Measurements from ENCODE around the gene SKAP1.

SKAP1 gene

DNA sequence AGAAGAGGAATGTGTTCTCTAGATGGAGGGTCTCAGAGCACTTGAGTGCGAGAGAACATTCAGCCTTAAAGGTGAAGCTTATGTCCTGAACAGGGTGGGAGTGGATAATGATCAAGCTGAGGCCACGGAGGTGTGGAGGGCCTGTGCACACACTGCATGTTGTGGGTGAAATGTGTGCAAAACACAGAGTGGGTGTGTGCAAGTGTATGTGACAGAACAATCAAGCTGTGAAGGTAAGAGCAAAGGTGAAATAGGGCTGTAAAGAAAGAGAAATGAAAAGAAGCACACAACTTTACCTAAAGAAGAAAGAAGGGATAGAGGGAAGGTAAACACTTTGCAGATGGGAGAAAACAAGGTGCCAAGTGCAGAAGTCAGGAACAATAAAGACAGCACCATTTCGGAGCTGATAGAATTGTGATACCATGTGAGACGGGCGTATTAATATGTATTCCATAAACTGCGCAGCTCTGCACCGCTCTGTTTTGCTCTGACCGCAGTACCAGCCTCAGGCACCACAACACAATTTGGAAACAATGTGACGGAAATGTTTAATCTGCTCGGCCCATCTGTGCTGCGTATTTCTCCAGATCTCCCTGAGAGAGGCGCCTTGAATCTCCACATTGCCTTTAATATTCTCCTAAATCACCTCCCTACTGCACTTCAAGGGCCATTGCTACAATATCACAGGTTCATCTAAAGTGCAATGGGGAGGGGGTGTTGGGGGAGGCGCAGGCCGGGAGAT is 281.8 kb downstream of the SKAP1 start:
- peak in 1 of 2 experiments; percentile 22 for DNase-seq (ENCODE audit: low read depth in 1 of 2, low spot score in 1 of 2)
- Histone ChIP-seq H3K27me3 (ENCODE audit: insufficient read depth, poor library complexity, severe bottlenecking) (peaks cover 34% of the 10 kb centered on the region), H3K4me3 (replicated peaks; ENCODE audit: insufficient read depth, low read length) (no peak overlapping the region), H3K27ac (replicated peaks) (no peak overlapping the region)
- TF ChIP-seq POLR2AphosphoS5 (IDR thresholded peaks at IDR 0.05; ENCODE audit: low read depth): peak; percentile 38; the same call in 1 of the 2 replicates
- TF ChIP-seq, protein P1, sequence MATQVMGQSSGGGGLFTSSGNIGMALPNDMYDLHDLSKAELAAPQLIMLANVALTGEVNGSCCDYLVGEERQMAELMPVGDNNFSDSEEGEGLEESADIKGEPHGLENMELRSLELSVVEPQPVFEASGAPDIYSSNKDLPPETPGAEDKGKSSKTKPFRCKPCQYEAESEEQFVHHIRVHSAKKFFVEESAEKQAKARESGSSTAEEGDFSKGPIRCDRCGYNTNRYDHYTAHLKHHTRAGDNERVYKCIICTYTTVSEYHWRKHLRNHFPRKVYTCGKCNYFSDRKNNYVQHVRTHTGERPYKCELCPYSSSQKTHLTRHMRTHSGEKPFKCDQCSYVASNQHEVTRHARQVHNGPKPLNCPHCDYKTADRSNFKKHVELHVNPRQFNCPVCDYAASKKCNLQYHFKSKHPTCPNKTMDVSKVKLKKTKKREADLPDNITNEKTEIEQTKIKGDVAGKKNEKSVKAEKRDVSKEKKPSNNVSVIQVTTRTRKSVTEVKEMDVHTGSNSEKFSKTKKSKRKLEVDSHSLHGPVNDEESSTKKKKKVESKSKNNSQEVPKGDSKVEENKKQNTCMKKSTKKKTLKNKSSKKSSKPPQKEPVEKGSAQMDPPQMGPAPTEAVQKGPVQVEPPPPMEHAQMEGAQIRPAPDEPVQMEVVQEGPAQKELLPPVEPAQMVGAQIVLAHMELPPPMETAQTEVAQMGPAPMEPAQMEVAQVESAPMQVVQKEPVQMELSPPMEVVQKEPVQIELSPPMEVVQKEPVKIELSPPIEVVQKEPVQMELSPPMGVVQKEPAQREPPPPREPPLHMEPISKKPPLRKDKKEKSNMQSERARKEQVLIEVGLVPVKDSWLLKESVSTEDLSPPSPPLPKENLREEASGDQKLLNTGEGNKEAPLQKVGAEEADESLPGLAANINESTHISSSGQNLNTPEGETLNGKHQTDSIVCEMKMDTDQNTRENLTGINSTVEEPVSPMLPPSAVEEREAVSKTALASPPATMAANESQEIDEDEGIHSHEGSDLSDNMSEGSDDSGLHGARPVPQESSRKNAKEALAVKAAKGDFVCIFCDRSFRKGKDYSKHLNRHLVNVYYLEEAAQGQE (IDR thresholded peaks at IDR 0.05; ENCODE audit: insufficient replicate concordance, low read depth): no peak
- TF ChIP-seq GABPA (IDR thresholded peaks at IDR 0.05; ENCODE audit: low read depth): no peak
- no peak for TF ChIP-seq SPI1 (IDR thresholded peaks at IDR 0.05; ENCODE audit: borderline replicate concordance, low read depth)
- TF ChIP-seq, protein P2, sequence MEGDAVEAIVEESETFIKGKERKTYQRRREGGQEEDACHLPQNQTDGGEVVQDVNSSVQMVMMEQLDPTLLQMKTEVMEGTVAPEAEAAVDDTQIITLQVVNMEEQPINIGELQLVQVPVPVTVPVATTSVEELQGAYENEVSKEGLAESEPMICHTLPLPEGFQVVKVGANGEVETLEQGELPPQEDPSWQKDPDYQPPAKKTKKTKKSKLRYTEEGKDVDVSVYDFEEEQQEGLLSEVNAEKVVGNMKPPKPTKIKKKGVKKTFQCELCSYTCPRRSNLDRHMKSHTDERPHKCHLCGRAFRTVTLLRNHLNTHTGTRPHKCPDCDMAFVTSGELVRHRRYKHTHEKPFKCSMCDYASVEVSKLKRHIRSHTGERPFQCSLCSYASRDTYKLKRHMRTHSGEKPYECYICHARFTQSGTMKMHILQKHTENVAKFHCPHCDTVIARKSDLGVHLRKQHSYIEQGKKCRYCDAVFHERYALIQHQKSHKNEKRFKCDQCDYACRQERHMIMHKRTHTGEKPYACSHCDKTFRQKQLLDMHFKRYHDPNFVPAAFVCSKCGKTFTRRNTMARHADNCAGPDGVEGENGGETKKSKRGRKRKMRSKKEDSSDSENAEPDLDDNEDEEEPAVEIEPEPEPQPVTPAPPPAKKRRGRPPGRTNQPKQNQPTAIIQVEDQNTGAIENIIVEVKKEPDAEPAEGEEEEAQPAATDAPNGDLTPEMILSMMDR (IDR thresholded peaks at IDR 0.05; ENCODE audit: insufficient read depth, low read length): no peak

DNA sequence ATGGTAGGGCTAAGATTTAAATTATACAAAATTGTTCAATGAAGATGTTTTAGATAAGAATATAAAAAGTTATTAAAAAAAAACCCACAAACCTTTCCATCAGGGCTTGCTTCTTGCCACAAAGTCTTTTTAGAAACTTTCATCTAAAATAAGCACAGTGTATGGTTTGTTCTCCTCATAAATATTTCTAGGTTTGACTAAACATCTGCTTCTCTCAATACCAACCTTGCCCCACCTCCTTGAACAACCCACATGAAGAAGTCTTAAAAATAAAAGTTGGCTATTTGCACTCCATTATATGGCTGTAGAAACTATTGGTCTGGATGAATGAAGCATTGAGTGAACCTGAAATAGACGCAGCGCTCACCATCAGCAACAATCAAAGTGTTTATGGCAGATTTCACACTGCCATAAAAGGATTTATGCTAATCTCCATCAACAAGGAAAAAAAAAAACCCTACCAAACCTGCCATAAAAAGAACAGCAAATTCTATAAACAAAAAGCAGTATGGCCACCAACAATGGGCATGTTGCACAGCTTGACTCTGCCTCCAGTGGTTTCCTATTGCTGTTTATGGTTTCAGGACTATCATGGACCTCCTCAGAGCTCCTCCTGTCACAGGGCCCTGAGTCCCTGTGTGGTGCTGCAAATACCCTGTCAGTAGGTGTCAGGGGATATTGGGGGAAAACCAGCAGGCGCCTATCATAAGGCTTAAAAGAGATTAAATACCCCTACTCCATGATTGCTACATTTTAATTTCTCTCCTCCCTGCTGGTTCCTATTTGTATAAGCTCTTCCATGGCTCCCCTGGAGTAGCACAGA is 284.8 kb downstream of the SKAP1 start:
- Histone ChIP-seq H3K27me3 (ENCODE audit: insufficient read depth, poor library complexity, severe bottlenecking) (peaks cover 20% of the 10 kb centered on the region), H3K27ac (replicated peaks) (no peak overlapping the region), H3K4me3 (replicated peaks; ENCODE audit: insufficient read depth, low read length) (no peak overlapping the region)
- TF ChIP-seq GABPA (IDR thresholded peaks at IDR 0.05; ENCODE audit: low read depth): no peak
- TF ChIP-seq SPI1 (IDR thresholded peaks at IDR 0.05; ENCODE audit: borderline replicate concordance, low read depth): no peak
- TF ChIP-seq, protein P2 (IDR thresholded peaks at IDR 0.05; ENCODE audit: insufficient read depth, low read length): no peak
- TF ChIP-seq POLR2AphosphoS5 (IDR thresholded peaks at IDR 0.05; ENCODE audit: low read depth): no peak
- TF ChIP-seq, protein P1 (IDR thresholded peaks at IDR 0.05; ENCODE audit: insufficient replicate concordance, low read depth): no peak
- no peak for DNase-seq (ENCODE audit: low read depth in 1 of 2, low spot score in 1 of 2)

DNA sequence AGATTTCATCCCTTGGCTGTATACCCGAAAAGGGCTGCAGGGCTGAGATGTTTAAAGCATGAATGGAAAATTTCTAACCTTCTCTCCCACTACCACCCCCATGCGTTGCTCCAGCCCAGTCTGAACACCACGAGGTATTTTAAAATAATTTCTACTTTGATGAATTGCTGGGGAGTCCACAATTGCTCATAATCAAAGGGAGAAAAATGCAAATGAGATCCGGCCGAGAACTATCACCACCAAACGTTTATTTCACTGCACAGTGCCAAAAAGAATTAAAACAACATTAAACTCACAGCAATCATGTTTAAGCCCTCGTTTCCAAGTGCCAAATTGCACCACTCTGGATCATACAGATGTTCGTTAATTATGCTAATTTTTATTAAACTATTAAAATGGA is 285.8 kb downstream of the SKAP1 start:
- TF ChIP-seq, protein P1 (IDR thresholded peaks at IDR 0.05; ENCODE audit: insufficient replicate concordance, low read depth): no peak
- TF ChIP-seq POLR2AphosphoS5 (IDR thresholded peaks at IDR 0.05; ENCODE audit: low read depth) (no peak), GABPA (IDR thresholded peaks at IDR 0.05; ENCODE audit: low read depth) (no peak), SPI1 (IDR thresholded peaks at IDR 0.05; ENCODE audit: borderline replicate concordance, low read depth) (no peak)
- TF ChIP-seq, protein P2 (IDR thresholded peaks at IDR 0.05; ENCODE audit: insufficient read depth, low read length): no peak
- no peak overlapping the region for H3K27ac ChIP-seq (replicated peaks)
- H3K27me3 ChIP-seq (ENCODE audit: insufficient read depth, poor library complexity, severe bottlenecking): peaks cover 13% of the 10 kb centered on the region
- H3K4me3 ChIP-seq (replicated peaks; ENCODE audit: insufficient read depth, low read length): no peak overlapping the region
- no peak for DNase-seq (ENCODE audit: low read depth in 1 of 2, low spot score in 1 of 2)

Data from HL-60 (cell line).